C4-2B (cell line): ENCODE data around the gene GALNT9.

Experiments used
- H3K27ac ChIP-seq: fragments of 450-650 bp; 2 replicates; pipeline ENCODE4 v1.5.1; 2017
- ZFX ChIP-seq: fragments of 450-650 bp; IDR thresholded peaks from 2 replicates; pipeline ENCODE4 v1.6.1; 2017
- TF ChIP-seq, protein P1 (sequence below): fragments of 450-650 bp; conservative IDR thresholded peaks from 2 replicates; pipeline ENCODE4 v1.5.1; 2017; ENCODE audit warnings: mild to moderate bottlenecking

The GALNT9 gene

GRCh38 chr12:132340266-132341035, 11.1 kb upstream of the GALNT9 start:
- TF ChIP-seq ZFX: no peak
- TF ChIP-seq, protein P1, sequence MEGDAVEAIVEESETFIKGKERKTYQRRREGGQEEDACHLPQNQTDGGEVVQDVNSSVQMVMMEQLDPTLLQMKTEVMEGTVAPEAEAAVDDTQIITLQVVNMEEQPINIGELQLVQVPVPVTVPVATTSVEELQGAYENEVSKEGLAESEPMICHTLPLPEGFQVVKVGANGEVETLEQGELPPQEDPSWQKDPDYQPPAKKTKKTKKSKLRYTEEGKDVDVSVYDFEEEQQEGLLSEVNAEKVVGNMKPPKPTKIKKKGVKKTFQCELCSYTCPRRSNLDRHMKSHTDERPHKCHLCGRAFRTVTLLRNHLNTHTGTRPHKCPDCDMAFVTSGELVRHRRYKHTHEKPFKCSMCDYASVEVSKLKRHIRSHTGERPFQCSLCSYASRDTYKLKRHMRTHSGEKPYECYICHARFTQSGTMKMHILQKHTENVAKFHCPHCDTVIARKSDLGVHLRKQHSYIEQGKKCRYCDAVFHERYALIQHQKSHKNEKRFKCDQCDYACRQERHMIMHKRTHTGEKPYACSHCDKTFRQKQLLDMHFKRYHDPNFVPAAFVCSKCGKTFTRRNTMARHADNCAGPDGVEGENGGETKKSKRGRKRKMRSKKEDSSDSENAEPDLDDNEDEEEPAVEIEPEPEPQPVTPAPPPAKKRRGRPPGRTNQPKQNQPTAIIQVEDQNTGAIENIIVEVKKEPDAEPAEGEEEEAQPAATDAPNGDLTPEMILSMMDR: no peak
- no peak overlapping the region for H3K27ac ChIP-seq

DNA sequence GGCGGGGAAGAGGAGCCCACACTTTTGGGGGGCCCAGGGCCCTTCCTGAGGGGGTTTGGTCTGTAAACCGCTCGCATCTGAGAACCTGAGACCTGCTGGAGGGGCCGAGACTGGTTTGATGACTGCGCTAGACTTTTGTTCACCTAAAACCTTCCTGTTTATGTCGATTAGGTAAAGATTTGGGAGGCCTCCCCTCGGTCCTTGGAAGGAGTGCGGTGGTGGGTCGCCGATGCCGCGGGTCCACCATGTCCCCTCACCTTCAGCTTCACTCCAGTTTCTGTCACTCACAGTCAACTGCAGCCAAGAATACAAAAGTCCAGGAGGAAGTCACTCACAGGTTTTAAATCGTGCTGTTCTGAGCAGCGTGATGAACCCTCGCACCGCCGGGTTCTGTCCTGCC, 10.5 kb upstream of the GALNT9 start:
- no peak overlapping the region for H3K27ac ChIP-seq
- no peak for TF ChIP-seq ZFX
- TF ChIP-seq, protein P1: no peak

GRCh38 chr12:132338781-132339180, 9.4 kb upstream of the GALNT9 start:
- TF ChIP-seq, protein P1: no peak
- TF ChIP-seq ZFX: no peak
- no peak overlapping the region for H3K27ac ChIP-seq

DNA sequence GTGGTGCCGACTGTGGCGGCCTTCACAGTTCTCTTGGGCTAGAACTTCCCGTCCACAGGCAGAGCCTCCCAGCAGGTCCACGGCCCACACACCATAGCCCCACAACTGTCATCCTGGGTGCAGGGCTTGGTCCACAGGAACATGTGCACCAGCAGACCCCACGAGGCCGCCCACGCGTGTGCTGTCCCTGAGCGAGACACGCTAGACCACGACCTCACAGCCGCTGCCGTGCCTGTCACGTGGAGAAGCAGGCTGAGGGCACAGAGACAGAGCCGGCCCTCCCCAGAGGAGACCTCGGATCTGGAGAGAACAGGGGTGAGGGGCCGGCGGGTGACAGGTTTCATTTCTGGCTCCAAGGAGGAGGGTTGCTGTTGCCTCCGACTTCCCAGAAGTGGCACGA, 8.9 kb upstream of the GALNT9 start:
- H3K27ac ChIP-seq: no peak overlapping the region
- TF ChIP-seq, protein P1: no peak
- TF ChIP-seq ZFX: no peak

- H3K27ac ChIP-seq: no peak overlapping the region
- TF ChIP-seq ZFX: no peak
- TF ChIP-seq, protein P1: no peak
Measured at GRCh38 chr12:132337557-132337956, 8.2 kb upstream of the GALNT9 start.

- TF ChIP-seq ZFX: no peak
- TF ChIP-seq, protein P1: no peak
Measured at GRCh38 chr12:132336451-132337413, 7.3 kb upstream of the GALNT9 start.

DNA sequence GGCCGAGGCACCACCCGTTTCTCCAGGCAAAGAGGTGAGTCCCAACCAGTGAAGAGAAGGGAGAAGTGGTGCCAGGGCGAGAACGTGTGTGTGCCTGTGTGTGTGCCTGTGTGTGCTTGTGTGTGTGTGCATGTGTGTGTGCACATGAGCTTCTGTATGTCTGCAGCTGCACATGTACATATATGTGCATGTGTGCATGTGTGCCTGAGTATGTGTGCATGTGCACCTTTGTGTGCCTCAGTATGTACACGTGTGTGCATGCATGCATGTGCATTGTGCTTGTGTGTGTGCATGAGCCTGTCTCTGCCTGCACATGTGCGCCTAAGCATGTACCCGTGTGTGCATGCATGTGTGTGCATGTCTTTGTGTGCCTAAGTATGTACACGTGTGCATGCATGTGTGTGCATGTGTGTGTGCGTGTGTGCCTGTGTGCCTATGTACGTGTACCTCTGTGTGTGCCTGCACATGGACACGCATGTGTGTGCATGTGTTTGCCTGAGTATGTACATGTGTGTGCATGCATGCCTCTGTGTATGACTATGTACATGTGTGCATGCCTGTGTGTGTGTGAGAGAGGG, 5.9 kb upstream of the GALNT9 start:
- TF ChIP-seq, protein P1: no peak
- no peak for TF ChIP-seq ZFX
- no peak overlapping the region for H3K27ac ChIP-seq

More at GRCh38 chr12:132336451-132337413, 7.3 kb upstream of the GALNT9 start:
- H3K27ac ChIP-seq: no peak overlapping the region
